ENCODE measurements around the gene ERBB4.

The ERBB4 gene

DNA sequence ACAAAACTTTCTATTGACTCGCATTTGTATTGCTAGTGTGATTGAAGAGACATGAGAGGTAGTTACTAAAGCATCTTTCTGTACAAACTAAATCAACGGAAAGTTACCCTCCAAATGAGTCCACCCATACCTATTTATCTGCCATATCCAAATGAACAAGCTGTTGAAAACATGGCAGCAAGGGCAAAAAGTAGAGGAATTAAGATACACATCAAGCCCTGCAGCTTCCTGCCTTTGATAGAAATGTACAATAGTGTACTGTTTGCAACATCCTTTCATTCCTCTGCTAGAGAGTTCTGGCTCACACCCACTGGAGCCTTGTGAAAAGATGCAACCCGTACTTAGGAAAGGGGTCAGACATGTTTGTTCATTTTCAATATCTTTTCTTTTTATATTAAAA, 122.5 kb downstream of the ERBB4 start:
- TF ChIP-seq, protein P1, sequence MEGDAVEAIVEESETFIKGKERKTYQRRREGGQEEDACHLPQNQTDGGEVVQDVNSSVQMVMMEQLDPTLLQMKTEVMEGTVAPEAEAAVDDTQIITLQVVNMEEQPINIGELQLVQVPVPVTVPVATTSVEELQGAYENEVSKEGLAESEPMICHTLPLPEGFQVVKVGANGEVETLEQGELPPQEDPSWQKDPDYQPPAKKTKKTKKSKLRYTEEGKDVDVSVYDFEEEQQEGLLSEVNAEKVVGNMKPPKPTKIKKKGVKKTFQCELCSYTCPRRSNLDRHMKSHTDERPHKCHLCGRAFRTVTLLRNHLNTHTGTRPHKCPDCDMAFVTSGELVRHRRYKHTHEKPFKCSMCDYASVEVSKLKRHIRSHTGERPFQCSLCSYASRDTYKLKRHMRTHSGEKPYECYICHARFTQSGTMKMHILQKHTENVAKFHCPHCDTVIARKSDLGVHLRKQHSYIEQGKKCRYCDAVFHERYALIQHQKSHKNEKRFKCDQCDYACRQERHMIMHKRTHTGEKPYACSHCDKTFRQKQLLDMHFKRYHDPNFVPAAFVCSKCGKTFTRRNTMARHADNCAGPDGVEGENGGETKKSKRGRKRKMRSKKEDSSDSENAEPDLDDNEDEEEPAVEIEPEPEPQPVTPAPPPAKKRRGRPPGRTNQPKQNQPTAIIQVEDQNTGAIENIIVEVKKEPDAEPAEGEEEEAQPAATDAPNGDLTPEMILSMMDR (IDR thresholded peaks at IDR 0.05; ENCODE audit: insufficient read depth, low read depth, low read length, missing control alignments): no peak
- DNase-seq (ENCODE audit: low read depth): no peak
- no peak overlapping the region for H3K4me3 ChIP-seq (ENCODE audit: low read length)

DNA sequence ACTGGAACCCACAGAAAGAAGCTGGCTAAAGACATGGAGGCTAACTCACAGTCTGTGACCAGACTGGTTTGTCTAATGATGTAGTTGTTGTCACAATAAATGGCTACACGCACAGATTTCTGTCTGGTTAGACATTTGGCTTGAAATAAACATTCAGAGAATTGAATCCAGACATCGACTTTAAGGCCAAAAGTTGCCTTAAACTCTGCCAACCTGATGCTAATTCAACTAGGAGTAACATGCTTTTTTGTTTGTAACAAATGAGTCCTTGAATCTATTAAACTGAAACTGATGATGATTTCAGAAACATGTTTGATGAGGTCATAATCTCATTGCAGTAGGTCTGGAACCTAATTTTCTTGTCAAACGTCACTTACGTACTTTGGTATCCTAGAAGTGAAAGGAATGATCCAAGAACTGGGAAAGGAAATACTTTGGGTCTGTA, 123.8 kb downstream of the ERBB4 start:
- DNase-seq (ENCODE audit: low read depth): no peak
- H3K4me3 ChIP-seq (ENCODE audit: low read length): no peak overlapping the region
- TF ChIP-seq, protein P1 (IDR thresholded peaks at IDR 0.05; ENCODE audit: insufficient read depth, low read depth, low read length, missing control alignments): no peak

DNA sequence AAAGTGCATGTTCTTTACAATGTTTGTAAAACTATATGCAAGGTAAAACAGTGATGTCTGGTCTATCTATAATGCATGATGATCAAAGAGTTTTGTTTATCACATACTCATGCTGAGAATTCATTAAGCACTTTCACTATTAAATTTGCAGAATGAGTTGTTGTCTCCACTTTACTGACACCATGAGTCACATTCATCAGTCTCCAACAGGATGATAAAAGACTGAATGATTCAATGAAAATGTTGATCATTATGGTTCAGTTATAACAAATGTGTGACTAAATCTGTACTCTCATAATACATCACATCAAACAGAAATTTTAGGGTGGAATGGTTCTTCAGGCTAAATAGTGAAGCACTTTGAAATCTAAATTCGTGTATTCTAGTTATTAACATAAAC, 129.0 kb downstream of the ERBB4 start:
- no peak overlapping the region for H3K4me3 ChIP-seq (ENCODE audit: low read length)
- peak; percentile 36 for DNase-seq (ENCODE audit: low read depth)
- TF ChIP-seq, protein P1 (IDR thresholded peaks at IDR 0.05; ENCODE audit: insufficient read depth, low read depth, low read length, missing control alignments): no peak

DNA sequence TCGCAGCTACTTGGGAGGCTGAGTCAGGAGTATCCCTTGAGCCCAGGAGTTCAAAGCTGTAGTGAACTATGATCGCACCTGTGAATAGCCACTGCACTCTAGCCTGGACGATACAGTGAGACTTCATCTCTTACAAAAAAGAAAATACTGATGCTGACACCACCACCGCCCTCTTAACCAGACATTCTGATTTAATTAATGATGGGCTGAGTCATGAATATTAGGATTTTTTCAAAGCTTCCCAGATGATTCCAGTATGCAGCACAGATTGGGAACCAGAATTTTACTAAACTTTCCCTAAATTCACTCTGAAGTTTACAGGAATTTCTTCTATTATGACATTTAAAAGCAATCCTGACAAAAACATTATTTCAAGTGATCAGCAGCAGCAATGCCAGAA, 130.1 kb downstream of the ERBB4 start:
- H3K4me3 ChIP-seq (ENCODE audit: low read length): no peak overlapping the region
- no peak for DNase-seq (ENCODE audit: low read depth)
- TF ChIP-seq, protein P1 (IDR thresholded peaks at IDR 0.05; ENCODE audit: insufficient read depth, low read depth, low read length, missing control alignments): no peak

DNA sequence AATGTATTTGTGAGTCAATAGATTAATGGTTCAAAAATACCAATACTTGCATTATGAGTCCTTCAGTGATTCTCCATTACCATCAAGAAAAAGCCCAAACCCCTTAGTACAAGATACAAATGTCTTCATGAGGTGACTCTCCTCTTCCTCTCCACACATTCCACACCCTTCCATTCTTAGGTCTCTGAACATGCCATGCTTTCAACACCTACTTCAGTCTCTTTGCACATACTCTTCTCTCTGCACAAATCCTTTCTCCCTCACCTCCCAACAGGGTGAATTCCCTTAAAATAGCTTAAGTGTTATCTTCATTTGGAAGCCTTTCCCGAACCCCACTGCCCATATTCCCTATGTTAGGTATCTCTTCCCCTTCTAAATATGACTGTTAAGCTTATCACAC, 131.9 kb downstream of the ERBB4 start:
- no peak for DNase-seq (ENCODE audit: low read depth)
- no peak overlapping the region for H3K4me3 ChIP-seq (ENCODE audit: low read length)
- TF ChIP-seq, protein P1 (IDR thresholded peaks at IDR 0.05; ENCODE audit: insufficient read depth, low read depth, low read length, missing control alignments): no peak

DNA sequence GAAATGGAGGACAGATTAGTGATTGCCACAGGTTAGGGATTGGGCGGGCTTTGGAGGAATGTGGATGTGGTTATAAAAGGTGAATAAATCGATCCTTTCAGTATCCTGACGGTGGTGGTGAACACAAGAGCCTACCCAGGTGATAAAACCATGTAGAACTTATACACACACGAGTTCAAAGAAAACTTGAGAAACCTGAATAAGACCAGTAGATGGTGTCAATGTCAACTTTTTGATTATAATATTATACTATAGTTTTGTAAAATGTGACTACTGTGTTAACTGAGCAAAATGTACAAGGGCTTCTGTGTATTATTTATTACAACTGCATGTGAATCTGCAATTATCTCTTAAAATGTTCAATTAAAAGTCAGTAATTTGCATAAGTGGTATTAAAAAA, 136.3 kb downstream of the ERBB4 start:
- no peak for DNase-seq (ENCODE audit: low read depth)
- TF ChIP-seq, protein P1 (IDR thresholded peaks at IDR 0.05; ENCODE audit: insufficient read depth, low read depth, low read length, missing control alignments): no peak
- H3K4me3 ChIP-seq (ENCODE audit: low read length): no peak overlapping the region

DNA sequence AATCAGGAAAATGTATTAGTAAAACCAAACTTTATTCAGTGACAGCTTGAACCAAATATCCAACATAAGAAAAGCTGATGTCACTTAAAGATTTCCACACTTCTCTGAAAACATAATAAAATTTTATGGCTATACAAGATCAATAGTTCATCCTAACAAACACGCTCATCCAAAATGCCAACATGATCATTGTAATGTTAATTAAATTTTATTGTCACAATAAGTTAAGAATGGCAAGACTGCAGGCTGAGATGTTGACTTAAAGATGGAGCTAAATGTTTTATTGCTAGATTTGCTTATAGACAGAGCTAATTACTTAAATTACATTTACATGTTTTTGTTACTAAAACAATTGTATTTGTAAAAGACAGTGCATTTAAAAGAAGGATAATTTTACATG, 140.3 kb downstream of the ERBB4 start:
- H3K4me3 ChIP-seq (ENCODE audit: low read length): no peak overlapping the region
- DNase-seq (ENCODE audit: low read depth): no peak
- TF ChIP-seq, protein P1 (IDR thresholded peaks at IDR 0.05; ENCODE audit: insufficient read depth, low read depth, low read length, missing control alignments): no peak

Data from epithelial cell of esophagus (primary cell).